GM23248 (cell line): ENCODE data around the gene UTRN. TPM values are rescaled to one million over a fixed set of nuclear protein-coding genes. Genes with fewer than 3 reads are reported as not detected.

Experiments
- DNase-seq: peaks from one replicate; pipeline ENCODE4 v3.0.0-alpha.2; 2015
- H2AFZ ChIP-seq: fragments of 200-600 bp; sonication (generic); 2 replicates; pipeline ENCODE4 v1.6.1; 2016; ENCODE audit warnings: antibody characterized with exemption
- H3F3A ChIP-seq: fragments of 200-600 bp; sonication (generic); 2 replicates; pipeline ENCODE4 v1.6.1; 2016; ENCODE audit warnings: mild to moderate bottlenecking, antibody characterized with exemption, mixed run types; ENCODE audit not compliant: insufficient read depth
- H3K27ac ChIP-seq: fragments of 200-600 bp; sonication (generic); 2 replicates; pipeline ENCODE4 v1.5.1; 2016; ENCODE audit warnings: mild to moderate bottlenecking
- H3K27me3 ChIP-seq: fragments of 200-600 bp; sonication (generic); replicated peaks from 2 replicates; pipeline ENCODE4 v1.6.1; 2016; ENCODE audit warnings: mild to moderate bottlenecking; ENCODE audit not compliant: insufficient read depth
- H3K36me3 ChIP-seq: fragments of 200-600 bp; sonication (generic); 2 replicates; pipeline ENCODE4 v1.6.1; 2016; ENCODE audit warnings: low read depth, mild to moderate bottlenecking
- H3K4me1 ChIP-seq: fragments of 200-600 bp; sonication (generic); 2 replicates; pipeline ENCODE4 v1.6.1; 2016; ENCODE audit warnings: mild to moderate bottlenecking; ENCODE audit not compliant: insufficient read depth
- H3K4me2 ChIP-seq: fragments of 200-600 bp; sonication (generic); one replicate; pipeline ENCODE4 v1.6.1; 2016; ENCODE audit warnings: mild to moderate bottlenecking; ENCODE audit not compliant: unreplicated experiment
- H3K4me3 ChIP-seq: fragments of 200-600 bp; sonication (generic); 2 replicates; pipeline ENCODE4 v1.5.1; 2016; ENCODE audit warnings: mild to moderate bottlenecking
- H3K79me2 ChIP-seq: fragments of 200-600 bp; sonication (generic); 2 replicates; pipeline ENCODE4 v1.6.1; 2016; ENCODE audit warnings: mild to moderate bottlenecking; ENCODE audit not compliant: insufficient read depth
- H3K9ac ChIP-seq: fragments of 200-600 bp; sonication (generic); 2 replicates; pipeline ENCODE4 v1.6.1; 2016; ENCODE audit warnings: mild to moderate bottlenecking
- H3K9me2 ChIP-seq: fragments of 200-600 bp; sonication (generic); 2 replicates; pipeline ENCODE4 v1.6.1; 2016; ENCODE audit warnings: mixed run types, mild to moderate bottlenecking, moderate library complexity; ENCODE audit not compliant: insufficient read depth
- H3K9me3 ChIP-seq: fragments of 200-600 bp; sonication (generic); one replicate; pipeline ENCODE4 v1.6.1; 2017; ENCODE audit warnings: low read depth
- H4K20me1 ChIP-seq: fragments of 200-600 bp; sonication (generic); 2 replicates; pipeline ENCODE4 v1.6.0; 2016; ENCODE audit not compliant: insufficient read depth
- EZH2 ChIP-seq: fragments of 200-600 bp; sonication (generic); IDR thresholded peaks from 2 replicates; pipeline ENCODE4 v1.6.1; 2018; ENCODE audit warnings: antibody characterized with exemption, mild to moderate bottlenecking; ENCODE audit not compliant: insufficient read depth, poor library complexity, severe bottlenecking
- EZH2phosphoT487 ChIP-seq: fragments of 200-600 bp; sonication (generic); IDR thresholded peaks from 2 replicates; pipeline ENCODE4 v1.6.1; 2018; ENCODE audit warnings: antibody characterized with exemption, moderate library complexity, mild to moderate bottlenecking, low read depth; ENCODE audit not compliant: insufficient read depth
- WGBS, 2 experiments: methylation state at CpG; one replicate each; pipeline ENCODE4 v1.1.6; 2015 to 2017; ENCODE audit warnings: low lambda C conversion rate in 2 of 2, low coverage in 1 of 2; ENCODE audit errors: missing lambda C conversion rate in 2 of 2; 5-methylcytosine and 5-hydroxymethylcytosine counted together
- in situ Hi-C: fragments of 300-500 bp; cut with MboI; formaldehyde crosslinking; loops from 2 replicates; pipeline ENCODE4 v1.15.0; 2020
- polyA plus RNA-seq: library from polyadenylated mRNA; unstranded; fragments of >200 nt; fragmentation: Nextera tagmentation; extraction: Ambion mirVana; gene quantifications from 2 replicates; pipeline ENCODE4 v1.2.1, GENCODE V29; 2016
- total RNA-seq: library from RNA; depleted of rRNA; stranded (reverse); fragments of >200 nt; shearing (Covaris generic); gene quantifications from 2 replicates; pipeline ENCODE4 v1.2.3, GENCODE V29; 2014

Gene UTRN
- total and polyA plus RNA-seq, 2 experiments from 2014 or later: 49.4 to 103 TPM

DNA sequence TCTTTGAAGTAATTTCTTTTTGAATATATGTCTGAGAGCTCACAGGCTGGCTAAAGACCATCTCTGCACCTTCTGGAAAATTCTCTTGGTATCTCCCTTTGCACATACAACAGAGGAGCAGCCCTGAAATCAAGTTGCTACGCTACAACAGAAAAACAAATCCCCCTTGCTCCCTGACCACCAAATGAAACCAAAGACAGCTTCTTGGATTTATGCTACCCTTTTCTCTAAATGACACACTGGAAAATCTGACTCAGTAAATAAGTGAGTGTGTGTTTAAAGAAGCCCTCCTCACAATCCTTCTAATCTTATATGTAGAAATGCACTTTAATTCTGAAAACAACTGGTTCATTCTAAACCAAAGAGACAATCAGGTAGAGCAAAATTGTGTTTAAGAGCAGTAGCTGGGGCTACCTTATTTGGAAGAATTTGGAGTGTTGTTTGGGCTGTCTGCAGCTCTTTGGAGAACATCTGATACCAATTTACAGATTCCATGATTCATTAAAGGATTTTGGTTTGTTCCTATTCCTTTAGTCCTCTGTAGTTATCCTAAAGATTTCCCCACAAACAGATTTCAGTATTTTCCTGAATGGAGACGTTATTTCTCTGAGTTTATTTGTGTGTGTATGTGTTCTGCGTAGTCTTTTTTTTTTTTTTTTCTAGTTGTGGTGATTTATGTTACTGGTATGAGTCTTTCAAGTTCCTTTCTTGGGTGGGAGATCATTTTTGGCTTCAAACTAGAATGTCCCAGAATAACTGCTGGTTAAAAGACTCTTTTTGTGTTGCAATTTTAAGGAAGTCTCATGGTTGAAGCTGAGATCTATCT is 36.4 kb upstream of the UTRN start:
- in situ Hi-C loops: no loop called here
- TF ChIP-seq EZH2phosphoT487 (no peak), EZH2 (no peak)
- Histone ChIP-seq H3K27ac (peak overlapping the region; percentile 93), H3K9me3 (no peaks in the 10 kb centered on the region), H3K4me1 (peaks cover 37% of the 10 kb centered on the region), H3K36me3 (no peaks in the 10 kb centered on the region), H3K4me2 (peak overlapping the region; percentile 63), H3F3A (peaks cover 25% of the 10 kb centered on the region), H3K9me2 (no peaks in the 10 kb centered on the region), H3K4me3 (peak overlapping the region; percentile 44), H2AFZ (peak overlapping the region; percentile 38), H3K79me2 (no peaks in the 10 kb centered on the region), H4K20me1 (no peaks in the 10 kb centered on the region), H3K9ac (peak overlapping the region; percentile 78), H3K27me3 (no peaks in the 10 kb centered on the region)
- WGBS, 2 experiments: 5 to 8% methylated on average over 3 of the region's 3 CpGs
- DNase-seq: peak; percentile 92

DNA sequence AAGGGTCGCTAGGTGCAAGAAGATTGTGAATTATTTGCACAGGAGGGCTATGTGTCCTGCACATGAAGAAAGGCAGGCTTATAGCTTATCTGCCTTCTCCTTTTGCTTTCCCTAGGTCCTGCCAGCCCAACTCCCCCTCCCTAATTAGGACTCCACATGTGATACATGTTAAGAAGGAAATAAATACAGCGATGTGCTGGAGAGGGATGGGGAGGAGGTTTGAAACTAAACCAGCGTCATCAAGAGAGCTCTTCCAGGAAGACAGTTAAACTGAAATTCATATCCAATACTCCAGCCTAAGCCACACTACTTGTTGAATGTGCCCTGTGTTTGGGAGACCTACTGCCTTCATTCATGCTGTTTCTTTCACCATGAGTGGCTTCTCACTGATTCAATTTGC is 34.9 kb upstream of the UTRN start:
- TF ChIP-seq EZH2phosphoT487 (no peak), EZH2 (no peak)
- in situ Hi-C loops: no loop called here
- Histone ChIP-seq H3K27me3 (no peaks in the 10 kb centered on the region), H3K9me3 (no peaks in the 10 kb centered on the region), H4K20me1 (no peaks in the 10 kb centered on the region), H2AFZ (peak overlapping the region; percentile 28; the same call in 1 of the 2 replicates), H3K79me2 (no peaks in the 10 kb centered on the region), H3K4me3 (no peak overlapping the region), H3K36me3 (no peaks in the 10 kb centered on the region), H3K4me1 (peaks cover 37% of the 10 kb centered on the region), H3K9me2 (no peaks in the 10 kb centered on the region), H3F3A (peaks cover 25% of the 10 kb centered on the region), H3K27ac (no peak overlapping the region; the same call in 1 of the 2 replicates), H3K4me2 (no peak overlapping the region), H3K9ac (no peak overlapping the region)
- 47 to 54% methylated on average over 3 of the region's 3 CpGs for WGBS, 2 experiments
- DNase-seq: no peak

DNA sequence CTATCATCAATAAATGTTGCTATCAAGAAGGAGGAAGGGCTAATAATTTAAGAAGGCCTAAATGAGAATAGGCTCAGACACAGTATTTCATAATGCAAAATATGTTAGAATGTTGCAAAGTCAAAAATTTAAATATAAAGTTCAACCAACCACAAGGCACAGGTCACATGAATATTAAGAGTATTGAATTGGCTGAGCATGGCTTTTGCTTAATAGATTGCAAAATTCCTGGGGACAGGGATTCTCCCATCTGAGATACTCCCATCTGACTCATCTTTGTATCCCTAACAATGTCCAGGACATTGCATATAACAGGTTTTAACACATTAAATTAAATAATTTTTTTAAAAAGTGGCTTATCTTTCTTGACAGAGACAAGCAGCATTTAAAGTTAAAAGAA is 32.9 kb upstream of the UTRN start:
- no peaks in the 10 kb centered on the region for H3K9me2 ChIP-seq
- H3K9me3 ChIP-seq: no peaks in the 10 kb centered on the region
- H3K4me3 ChIP-seq: no peak overlapping the region
- in situ Hi-C loops: no loop called here
- no peak overlapping the region for H3K9ac ChIP-seq
- no peaks in the 10 kb centered on the region for H3K27me3 ChIP-seq
- H3K4me1 ChIP-seq: peaks cover 37% of the 10 kb centered on the region
- no peak for TF ChIP-seq EZH2
- no peak for TF ChIP-seq EZH2phosphoT487
- H3F3A ChIP-seq: peaks cover 25% of the 10 kb centered on the region
- H3K27ac ChIP-seq: no peak overlapping the region
- H2AFZ ChIP-seq: no peak overlapping the region
- no peak overlapping the region for H3K4me2 ChIP-seq
- H3K36me3 ChIP-seq: no peaks in the 10 kb centered on the region
- peak; percentile 53 for DNase-seq
- H3K79me2 ChIP-seq: no peaks in the 10 kb centered on the region
- H4K20me1 ChIP-seq: no peaks in the 10 kb centered on the region

DNA sequence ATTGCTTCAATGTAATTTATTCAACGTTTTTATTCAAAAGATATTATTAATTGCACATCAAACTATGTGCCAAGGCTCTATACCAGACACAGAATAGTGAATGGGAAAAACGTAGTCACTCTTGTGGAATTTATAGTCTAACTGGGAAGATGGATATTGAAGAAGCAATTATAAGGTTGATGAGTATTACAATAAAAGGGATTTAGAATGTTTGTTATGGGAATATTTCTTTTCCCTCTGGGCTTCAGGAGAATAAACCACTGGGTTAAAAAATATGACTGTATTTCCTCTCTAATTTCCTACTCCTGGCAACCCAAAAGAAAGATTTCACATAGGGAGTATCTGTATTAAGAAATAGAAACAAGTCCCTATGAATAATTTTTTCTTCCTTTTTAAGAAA is 25.1 kb upstream of the UTRN start:
- TF ChIP-seq EZH2phosphoT487 (no peak), EZH2 (no peak)
- in situ Hi-C loops: no loop called here
- Histone ChIP-seq H3K27ac (peak overlapping the region; percentile 52), H3K9me2 (no peaks in the 10 kb centered on the region), H3K79me2 (no peaks in the 10 kb centered on the region), H3F3A (peaks cover 37% of the 10 kb centered on the region), H3K4me2 (peak overlapping the region; percentile 41), H3K4me3 (no peak overlapping the region), H3K36me3 (no peaks in the 10 kb centered on the region), H3K4me1 (peaks cover 35% of the 10 kb centered on the region), H3K9me3 (no peaks in the 10 kb centered on the region), H3K27me3 (no peaks in the 10 kb centered on the region), H4K20me1 (no peaks in the 10 kb centered on the region), H3K9ac (no peak overlapping the region), H2AFZ (no peak overlapping the region)
- WGBS, 2 experiments: 5 to 16% methylated on average over 2 of the region's 2 CpGs
- DNase-seq: peak; percentile 54
